GM12872 (cell line): ENCODE measurements around the gene ZRANB1.

Source experiments
- CTCF ChIP-seq: IDR thresholded peaks from 3 replicates; pipeline ENCODE4 v1.5.1; 2011; ENCODE audit warnings: low read depth, mild to moderate bottlenecking, low read length, moderate library complexity; ENCODE audit not compliant: insufficient read depth

ZRANB1 gene

GRCh38 chr10:125030567-125031197 lies 88.8 kb downstream of the ZRANB1 start:
- no peak for TF ChIP-seq CTCF

- TF ChIP-seq CTCF = no peak
Observed at GRCh38 chr10:125032474-125033020, 90.6 kb downstream of the ZRANB1 start.

- TF ChIP-seq CTCF = no peak
Observed at GRCh38 chr10:125033146-125033924, 91.4 kb downstream of the ZRANB1 start.

- TF ChIP-seq CTCF = no peak
Observed at GRCh38 chr10:125034675-125035074, 92.8 kb downstream of the ZRANB1 start.

- no peak for TF ChIP-seq CTCF
Observed at GRCh38 chr10:125035136-125035535, 93.2 kb downstream of the ZRANB1 start.

GRCh38 chr10:125035588-125036295 lies 93.8 kb downstream of the ZRANB1 start:
- TF ChIP-seq CTCF = no peak

- no peak for TF ChIP-seq CTCF
Observed at GRCh38 chr10:125037145-125037877, 95.4 kb downstream of the ZRANB1 start.
